A549 (cell line): ENCODE measurements around the gene NCBP2. TPM values are rescaled to one million over a fixed set of nuclear protein-coding genes. Genes with fewer than 3 reads are reported as not detected.

Experiments
- ATAC-seq, 2 experiments: fragments of 200-7000 bp in 1 of 2; fragments of >200 bp in 1 of 2; cut with Nextera tagmentation in 1 of 2; cut with Tn5 transposase in 1 of 2; 3 replicates each; pipeline versions ENCODE4 v1.8.0 to v1.9.1; 2018 to 2020; ENCODE audit warnings: mild to moderate bottlenecking in 1 of 2, moderate library complexity in 1 of 2
- CTCF ChIA-PET: fragments of 300-600 bp; sonication (Branson Sonifier 250); formaldehyde crosslinking; extraction: SDS; loops from one replicate; lab custom pipeline; 2021; ENCODE audit warnings: antibody characterized with exemption, inconsistent platforms; lab: Yijun Ruan, JAX
- POLR2A ChIA-PET: fragments of 350-600 bp; formaldehyde crosslinking; extraction: SDS; loops from one replicate; lab custom pipeline; 2021; ENCODE audit warnings: antibody characterized with exemption, inconsistent platforms; lab: Yijun Ruan, JAX
- DNase-seq, 2 experiments: peaks; one replicate each; pipeline versions ENCODE4 v3.0.0 to v3.0.0-alpha.2; 2011 to 2016; ENCODE audit warnings: low read depth in 1 of 2, low spot score in 1 of 2
- FAIRE-seq: peaks from 2 replicates; lab custom pipeline; 2011; peaks lifted over from hg19 to GRCh38; lab: Jason Lieb, UNC
- H3K27ac ChIP-seq, 2 experiments: fragments of >200 bp; sonication (Bioruptor Twin); formaldehyde crosslinking; 3 replicates each; pipeline ENCODE4 v1.5.1; 2016 to 2017
- H3K4me1 ChIP-seq: fragments of >200 bp; sonication (Bioruptor Twin); formaldehyde crosslinking; 3 replicates; pipeline ENCODE4 v1.6.1; 2016
- H3K4me2 ChIP-seq: fragments of >200 bp; sonication (Bioruptor Twin); formaldehyde crosslinking; 3 replicates; pipeline ENCODE4 v1.6.1; 2016
- H3K4me3 ChIP-seq: fragments of >200 bp; sonication (Bioruptor Twin); formaldehyde crosslinking; 3 replicates; pipeline ENCODE4 v1.5.1; 2016
- H3K9me3 ChIP-seq: fragments of >200 bp; sonication (Bioruptor Twin); formaldehyde crosslinking; 3 replicates; pipeline ENCODE4 v1.6.1; 2016
- BCL3 ChIP-seq: fragments of >200 bp; sonication (Bioruptor Twin); formaldehyde crosslinking; IDR thresholded peaks from 3 replicates; pipeline ENCODE4 v1.6.1; 2016
- CBX2 ChIP-seq: fragments of 200-600 bp; sonication (generic); IDR thresholded peaks from 2 replicates; pipeline ENCODE4 v1.6.1; 2016; ENCODE audit warnings: low read depth, mild to moderate bottlenecking, borderline replicate concordance
- CBX8 ChIP-seq: fragments of 200-600 bp; sonication (generic); IDR thresholded peaks from 2 replicates; pipeline ENCODE4 v1.6.1; 2016
- CEBPB ChIP-seq, 2 experiments: fragments of >200 bp in 1 of 2; sonication (Bioruptor Twin) in 1 of 2; formaldehyde crosslinking in 1 of 2; IDR thresholded peaks; 2 replicates each; pipeline ENCODE4 v1.6.1; 2012 to 2016
- CHD4 ChIP-seq: fragments of 200-600 bp; sonication (generic); IDR thresholded peaks from 2 replicates; pipeline ENCODE4 v1.6.1; 2016; ENCODE audit warnings: antibody characterized with exemption, mild to moderate bottlenecking, borderline replicate concordance
- CTCF ChIP-seq: fragments of >200 bp; sonication (Bioruptor Twin); formaldehyde crosslinking; IDR thresholded peaks from 3 replicates; pipeline ENCODE4 v1.5.1; 2016
- EHMT2 ChIP-seq: fragments of 200-600 bp; sonication (generic); IDR thresholded peaks from 2 replicates; pipeline ENCODE4 v1.6.1; 2016; ENCODE audit warnings: antibody characterized with exemption, low read depth, mild to moderate bottlenecking, moderate library complexity
- EP300 ChIP-seq, 2 experiments: fragments of >200 bp; sonication (Bioruptor Twin); formaldehyde crosslinking; IDR thresholded peaks; 2 replicates in 1 of 2; 3 replicates in 1 of 2; pipeline ENCODE4 v1.6.1; 2016 to 2017
- FOSL2 ChIP-seq, 2 experiments: fragments of 450-650 bp in 1 of 2; fragments of >200 bp in 1 of 2; sonication (Bioruptor Twin) in 1 of 2; formaldehyde crosslinking; IDR thresholded peaks; 2 replicates each; pipeline versions ENCODE4 v1.5.0 to v1.6.1; 2016 to 2020; ENCODE audit warnings: mild to moderate bottlenecking in 1 of 2, moderate library complexity in 1 of 2
- HDAC2 ChIP-seq: fragments of 200-600 bp; sonication (generic); IDR thresholded peaks from 2 replicates; pipeline ENCODE4 v1.6.1; 2016
- HMGXB4 ChIP-seq: fragments of 250-450 bp; sonication (Bioruptor Pico); IDR thresholded peaks from 2 replicates; pipeline ENCODE4 v1.5.0; 2021; ENCODE audit warnings: mild to moderate bottlenecking, moderate library complexity, borderline replicate concordance
- HOXB5 ChIP-seq: fragments of 250-450 bp; sonication (Bioruptor Pico); IDR thresholded peaks from 2 replicates; pipeline ENCODE4 v1.5.0; 2020; ENCODE audit warnings: mild to moderate bottlenecking, moderate library complexity
- KDM1A ChIP-seq: fragments of 200-600 bp; sonication (generic); IDR thresholded peaks from 2 replicates; pipeline ENCODE4 v1.6.1; 2016; ENCODE audit warnings: low read depth, mild to moderate bottlenecking
- KDM5A ChIP-seq: fragments of 200-600 bp; sonication (generic); IDR thresholded peaks from 2 replicates; pipeline ENCODE4 v1.6.1; 2016; ENCODE audit warnings: antibody characterized with exemption, mild to moderate bottlenecking
- MAFK ChIP-seq: fragments of 450-650 bp; IDR thresholded peaks from 2 replicates; pipeline ENCODE4 v1.6.1; 2014; ENCODE audit not compliant: partially characterized antibody
- MAX ChIP-seq: IDR thresholded peaks from 2 replicates; pipeline ENCODE4 v1.6.1; 2012
- NFE2L2 ChIP-seq: fragments of 150-350 bp; conservative IDR thresholded peaks from 2 replicates; pipeline ENCODE4 v1.6.1; 2014; ENCODE audit warnings: low read length
- NPAS2 ChIP-seq: fragments of 250-450 bp; sonication (Bioruptor Pico); IDR thresholded peaks from 2 replicates; pipeline ENCODE4 v1.8.0; 2022; ENCODE audit warnings: mild to moderate bottlenecking, moderate library complexity, borderline replicate concordance
- POLR2AphosphoS2 ChIP-seq: conservative IDR thresholded peaks from 2 replicates; pipeline ENCODE4 v1.6.1; 2012; ENCODE audit warnings: low read length, improper control_type of control experiment, inconsistent platforms
- RAD21 ChIP-seq, 2 experiments: fragments of >200 bp in 1 of 2; sonication (Bioruptor Twin) in 1 of 2; formaldehyde crosslinking in 1 of 2; IDR thresholded peaks in 1 of 2; conservative IDR thresholded peaks in 1 of 2; 2 replicates in 1 of 2; 3 replicates in 1 of 2; pipeline ENCODE4 v1.6.1; 2012 to 2018; ENCODE audit warnings: inconsistent platforms in 1 of 2
- RARB ChIP-seq: fragments of 250-450 bp; sonication (Bioruptor Pico); IDR thresholded peaks from 2 replicates; pipeline ENCODE4 v1.8.0; 2021; ENCODE audit warnings: mild to moderate bottlenecking, moderate library complexity
- RCOR1 ChIP-seq: fragments of 150-350 bp; IDR thresholded peaks from 2 replicates; pipeline ENCODE4 v1.6.1; 2014; ENCODE audit warnings: antibody characterized with exemption, low read length, low read depth
- REST ChIP-seq: fragments of 200-600 bp; sonication (generic); IDR thresholded peaks from 2 replicates; pipeline ENCODE4 v1.6.1; 2016; ENCODE audit warnings: antibody characterized with exemption, mild to moderate bottlenecking, moderate library complexity
- RNF2 ChIP-seq: fragments of 200-600 bp; sonication (generic); IDR thresholded peaks from 2 replicates; pipeline ENCODE4 v1.6.1; 2016; ENCODE audit warnings: low read depth, mild to moderate bottlenecking, antibody characterized with exemption, moderate library complexity, borderline replicate concordance
- SREBF2 ChIP-seq: fragments of 450-650 bp; IDR thresholded peaks from 2 replicates; pipeline ENCODE4 v1.6.1; 2014; ENCODE audit warnings: mild to moderate bottlenecking, moderate library complexity
- TP53 ChIP-seq: fragments of 250-450 bp; sonication (Bioruptor Pico); IDR thresholded peaks from 2 replicates; pipeline ENCODE4 v1.5.0; 2021; ENCODE audit warnings: mild to moderate bottlenecking, moderate library complexity
- WGBS: methylation state at CpG from one replicate; pipeline ENCODE4 v1.1.6; 2017; ENCODE audit errors: missing lambda C conversion rate; 5-methylcytosine and 5-hydroxymethylcytosine counted together
- polyA plus RNA-seq, 4 experiments: library from polyadenylated mRNA; depleted of rRNA in 3 of 4; stranded (reverse); fragments of >200 nt; fragmentation: RNase III in 1 of 4; extraction: RNeasy Plus Mini Kit Qiagen cat#74134 plus additional on column Dnase treatment in 1 of 4; gene quantifications; 2 replicates in 3 of 4; 3 replicates in 1 of 4; pipeline ENCODE4 v1.2.3, GENCODE V29; 2011 to 2017

NCBP2 gene
- polyA plus RNA-seq, 2 of the 4 experiments (the other 2 are of a cell fraction), result 63.6 to 68.0 TPM

GRCh38 chr3:196949750-196950149 is 7.4 kb upstream of the NCBP2 start:
- WGBS, result 93% methylated on average over 6 of the region's 6 CpGs
- CTCF ChIA-PET, result interaction anchor here (1.2 to 2.8 kb wide), 3 partner anchors 20 to 237 kb away, joined by 3 to 9 read pairs (median 3); no protein-coding TSS in a partner anchor

GRCh38 chr3:196949285-196949619 is 6.9 kb upstream of the NCBP2 start:
- Histone ChIP-seq H3K4me1 (no peaks in the 10 kb centered on the region; the same call in 2 of the 3 replicates), H3K27ac (no peak overlapping the region), H3K4me2 (no peak overlapping the region), H3K4me3 (no peak overlapping the region)
- POLR2A ChIA-PET, result no interaction called here
- CTCF ChIA-PET, result interaction anchor here (1.2 to 2.8 kb wide), 3 partner anchors 21 to 238 kb away, joined by 3 to 9 read pairs (median 3); no protein-coding TSS in a partner anchor
- TF ChIP-seq REST (no peak), POLR2AphosphoS2 (no peak), SREBF2 (no peak), FOSL2 (IDR thresholded peaks at IDR 0.05) (no peak), FOSL2 (CRISPR knock-in tag; IDR thresholded peaks at IDR 0.05) (no peak), HMGXB4 (CRISPR knock-in tag) (no peak), NPAS2 (no peak), CHD4 (no peak), KDM1A (no peak), CEBPB (IDR thresholded peaks at IDR 0.05) (no peak), TP53 (no peak), RCOR1 (no peak), RARB (CRISPR knock-in tag) (no peak), NFE2L2 (no peak), HOXB5 (CRISPR knock-in tag) (no peak), RNF2 (no peak), MAFK (no peak), EP300 (IDR thresholded peaks at IDR 0.05) (no peak), RAD21 (conservative IDR thresholded peaks at IDR 0.05 in 1 of 2, IDR thresholded peaks at IDR 0.05 in 1 of 2) (no peak)
- TF ChIP-seq, all 56 proteins: peak for 0
- ATAC-seq (no peak), FAIRE-seq (no peak), DNase-seq (no peak)
- WGBS, result 79% methylated on average over 4 of the region's 6 CpGs
- H3K9me3 ChIP-seq, result no peaks in the 10 kb centered on the region

More at GRCh38 chr3:196949750-196950149, 7.4 kb upstream of the NCBP2 start:
- Histone ChIP-seq H3K4me3 (no peak overlapping the region), H3K4me2 (no peak overlapping the region), H3K4me1 (no peaks in the 10 kb centered on the region), H3K9me3 (no peaks in the 10 kb centered on the region), H3K27ac (no peak overlapping the region)
- ATAC-seq (no peak), FAIRE-seq (no peak), DNase-seq (no peak)
- TF ChIP-seq MAX (no peak), CBX2 (no peak), HDAC2 (no peak), BCL3 (no peak), CTCF (no peak), KDM5A (no peak), EP300 (IDR thresholded peaks at IDR 0.05) (no peak), POLR2AphosphoS2 (no peak), EHMT2 (no peak), MAFK (no peak), CBX8 (no peak)
- POLR2A ChIA-PET, result no interaction called here
